ENCODE data around the gene GLIPR1.

Gene GLIPR1

GRCh38 chr12:75539889-75540288 is 59.3 kb downstream of the GLIPR1 start:
- H3K36me3 ChIP-seq (ENCODE audit: insufficient read depth, low read length), result no peaks in the 10 kb centered on the region
- H3K9me3 ChIP-seq (ENCODE audit: insufficient read depth, low read length, severe bottlenecking), result no peaks in the 10 kb centered on the region
- TF ChIP-seq EZH2 (IDR thresholded peaks at IDR 0.05; ENCODE audit: borderline replicate concordance, low read depth, low read length, severe bottlenecking) (no peak), CTCF (IDR thresholded peaks at IDR 0.05; ENCODE audit: borderline replicate concordance, extremely low read depth, low read length, poor library complexity, severe bottlenecking) (no peak)
- no peaks in the 10 kb centered on the region for H3K4me1 ChIP-seq (ENCODE audit: insufficient read depth, low read length)
- no peaks in the 10 kb centered on the region for H3K79me2 ChIP-seq (ENCODE audit: insufficient read depth, low read length)
- no peaks in the 10 kb centered on the region for H3K27me3 ChIP-seq (ENCODE audit: insufficient read depth, low read length, poor library complexity)
- no peak overlapping the region for H2AFZ ChIP-seq (ENCODE audit: low read depth, low read length)
- H3K9ac ChIP-seq (ENCODE audit: low read depth, low read length), result no peak overlapping the region
- no peak overlapping the region for H3K4me3 ChIP-seq (ENCODE audit: low read depth in 1 of 2, low read length in 2 of 2)
- no peaks in the 10 kb centered on the region for H4K20me1 ChIP-seq (ENCODE audit: insufficient read depth, low read length)
- H3K4me2 ChIP-seq (ENCODE audit: insufficient read depth, low read length), result no peak overlapping the region
- DNase-seq (no peak), ATAC-seq (ENCODE audit: insufficient read depth, low read depth) (no peak)
- H3K27ac ChIP-seq (ENCODE audit: low read length), result no peak overlapping the region

- TF ChIP-seq EZH2 (IDR thresholded peaks at IDR 0.05; ENCODE audit: borderline replicate concordance, low read depth, low read length, severe bottlenecking) (no peak), CTCF (IDR thresholded peaks at IDR 0.05; ENCODE audit: borderline replicate concordance, extremely low read depth, low read length, poor library complexity, severe bottlenecking) (no peak)
- no peaks in the 10 kb centered on the region for H3K36me3 ChIP-seq (ENCODE audit: insufficient read depth, low read length)
- H3K9me3 ChIP-seq (ENCODE audit: insufficient read depth, low read length, severe bottlenecking), result no peaks in the 10 kb centered on the region
Observed at GRCh38 chr12:75542942-75543341, 62.4 kb downstream of the GLIPR1 start.

GRCh38 chr12:75543529-75543928 is 63.0 kb downstream of the GLIPR1 start:
- H3K36me3 ChIP-seq (ENCODE audit: insufficient read depth, low read length), result no peaks in the 10 kb centered on the region
- DNase-seq (no peak), ATAC-seq (ENCODE audit: insufficient read depth, low read depth) (no peak)
- H3K4me2 ChIP-seq (ENCODE audit: insufficient read depth, low read length), result no peak overlapping the region
- H3K9ac ChIP-seq (ENCODE audit: low read depth, low read length), result no peak overlapping the region
- H3K4me1 ChIP-seq (ENCODE audit: insufficient read depth, low read length), result no peaks in the 10 kb centered on the region
- H3K27me3 ChIP-seq (ENCODE audit: insufficient read depth, low read length, poor library complexity), result no peaks in the 10 kb centered on the region
- H3K9me3 ChIP-seq (ENCODE audit: insufficient read depth, low read length, severe bottlenecking), result no peaks in the 10 kb centered on the region
- no peaks in the 10 kb centered on the region for H3K79me2 ChIP-seq (ENCODE audit: insufficient read depth, low read length)
- no peaks in the 10 kb centered on the region for H4K20me1 ChIP-seq (ENCODE audit: insufficient read depth, low read length)
- no peak for TF ChIP-seq EZH2 (IDR thresholded peaks at IDR 0.05; ENCODE audit: borderline replicate concordance, low read depth, low read length, severe bottlenecking)
- no peak for TF ChIP-seq CTCF (IDR thresholded peaks at IDR 0.05; ENCODE audit: borderline replicate concordance, extremely low read depth, low read length, poor library complexity, severe bottlenecking)
- H3K27ac ChIP-seq (ENCODE audit: low read length), result no peak overlapping the region
- no peak overlapping the region for H3K4me3 ChIP-seq (ENCODE audit: low read depth in 1 of 2, low read length in 2 of 2)
- no peak overlapping the region for H2AFZ ChIP-seq (ENCODE audit: low read depth, low read length)

More at GRCh38 chr12:75542942-75543341, 62.4 kb downstream of the GLIPR1 start:
- Histone ChIP-seq H4K20me1 (ENCODE audit: insufficient read depth, low read length) (no peaks in the 10 kb centered on the region), H3K4me1 (ENCODE audit: insufficient read depth, low read length) (no peaks in the 10 kb centered on the region), H3K27me3 (ENCODE audit: insufficient read depth, low read length, poor library complexity) (no peaks in the 10 kb centered on the region), H3K79me2 (ENCODE audit: insufficient read depth, low read length) (no peaks in the 10 kb centered on the region), H3K4me2 (ENCODE audit: insufficient read depth, low read length) (no peak overlapping the region), H3K9ac (ENCODE audit: low read depth, low read length) (no peak overlapping the region), H2AFZ (ENCODE audit: low read depth, low read length) (no peak overlapping the region), H3K27ac (ENCODE audit: low read length) (no peak overlapping the region), H3K4me3 (ENCODE audit: low read depth in 1 of 2, low read length in 2 of 2) (no peak overlapping the region)
- no peak for ATAC-seq (ENCODE audit: insufficient read depth, low read depth)
- DNase-seq, result no peak

- Histone ChIP-seq H2AFZ (ENCODE audit: low read depth, low read length) (no peak overlapping the region), H3K4me2 (ENCODE audit: insufficient read depth, low read length) (no peak overlapping the region), H3K4me3 (ENCODE audit: low read depth in 1 of 2, low read length in 2 of 2) (no peak overlapping the region), H3K9me3 (ENCODE audit: insufficient read depth, low read length, severe bottlenecking) (no peaks in the 10 kb centered on the region), H3K79me2 (ENCODE audit: insufficient read depth, low read length) (no peaks in the 10 kb centered on the region), H3K27me3 (ENCODE audit: insufficient read depth, low read length, poor library complexity) (no peaks in the 10 kb centered on the region), H4K20me1 (ENCODE audit: insufficient read depth, low read length) (no peaks in the 10 kb centered on the region), H3K4me1 (ENCODE audit: insufficient read depth, low read length) (no peaks in the 10 kb centered on the region), H3K36me3 (ENCODE audit: insufficient read depth, low read length) (no peaks in the 10 kb centered on the region), H3K9ac (ENCODE audit: low read depth, low read length) (no peak overlapping the region), H3K27ac (ENCODE audit: low read length) (no peak overlapping the region)
- ATAC-seq (ENCODE audit: insufficient read depth, low read depth) (no peak), DNase-seq (no peak)
- no peak for TF ChIP-seq CTCF (IDR thresholded peaks at IDR 0.05; ENCODE audit: borderline replicate concordance, extremely low read depth, low read length, poor library complexity, severe bottlenecking)
- no peak for TF ChIP-seq EZH2 (IDR thresholded peaks at IDR 0.05; ENCODE audit: borderline replicate concordance, low read depth, low read length, severe bottlenecking)
Observed at GRCh38 chr12:75545636-75546035, 65.1 kb downstream of the GLIPR1 start.
